ENCODE measurements around the gene LY6G6F. TPM values are rescaled to one million over a fixed set of nuclear protein-coding genes. Genes with fewer than 3 reads are reported as not detected.

LY6G6F gene
- total and polyA plus RNA-seq, 2 of the 13 experiments (the other 11 are each of a cell fraction or from before 2014, with no cell fraction given) = not detected

DNA sequence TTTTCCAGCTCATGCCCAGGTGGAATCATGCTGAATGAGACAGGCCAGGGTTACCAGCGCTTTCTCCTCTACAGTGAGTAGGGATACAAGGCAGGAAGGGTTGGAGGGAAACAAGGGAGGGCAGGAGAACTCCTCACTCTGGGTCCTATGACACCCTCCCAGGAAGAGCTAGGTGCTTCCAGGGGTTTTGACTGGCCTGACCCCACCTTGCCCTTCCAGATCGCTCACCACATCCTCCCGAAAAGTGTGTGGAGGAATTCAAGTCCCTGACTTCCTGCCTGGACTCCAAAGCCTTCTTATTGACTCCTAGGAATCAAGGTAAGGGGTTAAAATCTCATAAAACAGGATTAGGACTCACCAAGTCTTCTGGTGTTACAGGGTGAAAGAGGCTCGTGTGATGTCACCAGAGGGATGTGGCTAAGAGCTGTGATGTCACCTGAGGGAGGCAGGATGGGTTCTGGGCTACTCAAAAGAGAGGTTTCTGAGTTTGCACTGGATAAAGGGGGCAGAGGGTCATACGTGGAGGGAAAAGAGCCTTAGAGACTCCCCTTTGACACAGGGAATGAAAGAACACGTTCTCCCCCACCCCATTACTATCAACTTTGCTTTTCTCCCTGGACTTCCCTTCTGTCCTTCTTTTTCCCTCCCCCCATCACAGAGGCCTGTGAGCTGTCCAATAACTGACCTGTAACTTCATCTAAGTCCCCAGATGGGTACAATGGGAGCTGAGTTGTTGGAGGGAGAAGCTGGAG is 49.1 kb upstream of the LY6G6F start:
- no TSS peak for BruUV-seq (replicated peaks)
- in situ Hi-C loops (cut with HindIII; ENCODE audit: extremely low pct_ligation_motif_present, low pct_unique_long_range_greater_than_20kb) = no loop called here
- Histone ChIP-seq H4K20me1 (ENCODE audit: insufficient read depth, low read length) (peaks cover 19% of the 10 kb centered on the region; the same call in 1 of the 2 replicates), H3K4me3 (replicated peaks in 1 of 3; ENCODE audit: insufficient read depth in 1 of 3, low read depth in 2 of 3, low read length in 3 of 3) (peak overlapping the region; percentile 56 to 78 (median 72)), H3K4me1 (ENCODE audit: insufficient read depth, low read length) (peaks cover 89% of the 10 kb centered on the region), H3K79me2 (ENCODE audit: insufficient read depth, low read length) (peaks cover 56% of the 10 kb centered on the region), H2AFZ (ENCODE audit: low read length) (no peak overlapping the region), H3K9ac (ENCODE audit: insufficient read depth, low read depth, low read length) (peak overlapping the region; percentile 72), H3K9me3 (ENCODE audit: low read length) (no peaks in the 10 kb centered on the region), H3K27ac (ENCODE audit: extremely low read length, insufficient read depth, low read length) (peak overlapping the region; percentile 59), H3K27me3 (ENCODE audit: control insufficient read depth in 1 of 2, insufficient read depth in 2 of 2, low read length in 2 of 2) (no peaks in the 10 kb centered on the region; a peak in 2 of 5 replicates), H3K36me3 (replicated peaks in 1 of 2; ENCODE audit: control insufficient read depth in 1 of 2, insufficient read depth in 2 of 2, low read length in 2 of 2) (peaks cover 10 to 20% of the 10 kb centered on the region in 2 experiments), H3K4me2 (ENCODE audit: low read depth, low read length) (peak overlapping the region; percentile 100)
- DNase-seq (ENCODE audit: low spot score) (no peak), FAIRE-seq (no peak), ATAC-seq (no peak)
- ChIA-PET CTCF (ENCODE audit: low intra/inter-chr PET ratio, low total read pairs) (no interaction called here), POLR2A (interaction anchor here (1.0 to 8.0 kb wide), 14 partner anchors 6 to 208 kb away, joined by 3 to 438 read pairs (median 3); partner anchors contain the start of genes AIF1, ATP6V1G2, C6orf47 and CSNK2B)
- WGBS (ENCODE audit: low lambda C conversion rate) = 69% methylated on average over 6 of the region's 6 CpGs
- intact Hi-C loops (cut with micrococcal nuclease; ENCODE audit: unreplicated experiment) = loop anchor here (10.0 kb wide), 1 partner anchor 113 kb away; the partner anchor contains the start of genes ATP6V1G2, DDX39B and NFKBIL1
- TF ChIP-seq ZNF296 (CRISPR knock-in tag; conservative IDR thresholded peaks at IDR 0.05) (no peak), CREB1 (IDR thresholded peaks at IDR 0.05) (peak; percentile 85), CREB1 (CRISPR knock-in tag; IDR thresholded peaks at IDR 0.05) (no peak), HNRNPK (IDR thresholded peaks at IDR 0.05; ENCODE audit: low read depth, low read length, poor library complexity, severe bottlenecking) (peak; percentile 52), CENPT (CRISPR knock-in tag; IDR thresholded peaks at IDR 0.05; ENCODE audit: low read depth) (0 out of 2 replicates have a peak, but pooled peaks have one; percentile 54), ZMYM4 (CRISPR knock-in tag; IDR thresholded peaks at IDR 0.05) (no peak), ZNF569 (CRISPR knock-in tag; IDR thresholded peaks at IDR 0.05; ENCODE audit: borderline replicate concordance) (no peak), ZNF597 (CRISPR knock-in tag; IDR thresholded peaks at IDR 0.05) (no peak), SIX4 (CRISPR knock-in tag; IDR thresholded peaks at IDR 0.05) (0 out of 2 replicates have a peak, but pooled peaks have one; percentile 9), SAP130 (CRISPR knock-in tag; IDR thresholded peaks at IDR 0.05; ENCODE audit: low read depth) (0 out of 2 replicates have a peak, but pooled peaks have one; percentile 4), ATF7 (IDR thresholded peaks at IDR 0.05) (0 out of 2 replicates have a peak, but pooled peaks have one; percentile 16), ATF7 (CRISPR knock-in tag; IDR thresholded peaks at IDR 0.05) (no peak), MTF2 (CRISPR knock-in tag; IDR thresholded peaks at IDR 0.05; ENCODE audit: borderline replicate concordance) (no peak)
- TF ChIP-seq, protein P1, sequence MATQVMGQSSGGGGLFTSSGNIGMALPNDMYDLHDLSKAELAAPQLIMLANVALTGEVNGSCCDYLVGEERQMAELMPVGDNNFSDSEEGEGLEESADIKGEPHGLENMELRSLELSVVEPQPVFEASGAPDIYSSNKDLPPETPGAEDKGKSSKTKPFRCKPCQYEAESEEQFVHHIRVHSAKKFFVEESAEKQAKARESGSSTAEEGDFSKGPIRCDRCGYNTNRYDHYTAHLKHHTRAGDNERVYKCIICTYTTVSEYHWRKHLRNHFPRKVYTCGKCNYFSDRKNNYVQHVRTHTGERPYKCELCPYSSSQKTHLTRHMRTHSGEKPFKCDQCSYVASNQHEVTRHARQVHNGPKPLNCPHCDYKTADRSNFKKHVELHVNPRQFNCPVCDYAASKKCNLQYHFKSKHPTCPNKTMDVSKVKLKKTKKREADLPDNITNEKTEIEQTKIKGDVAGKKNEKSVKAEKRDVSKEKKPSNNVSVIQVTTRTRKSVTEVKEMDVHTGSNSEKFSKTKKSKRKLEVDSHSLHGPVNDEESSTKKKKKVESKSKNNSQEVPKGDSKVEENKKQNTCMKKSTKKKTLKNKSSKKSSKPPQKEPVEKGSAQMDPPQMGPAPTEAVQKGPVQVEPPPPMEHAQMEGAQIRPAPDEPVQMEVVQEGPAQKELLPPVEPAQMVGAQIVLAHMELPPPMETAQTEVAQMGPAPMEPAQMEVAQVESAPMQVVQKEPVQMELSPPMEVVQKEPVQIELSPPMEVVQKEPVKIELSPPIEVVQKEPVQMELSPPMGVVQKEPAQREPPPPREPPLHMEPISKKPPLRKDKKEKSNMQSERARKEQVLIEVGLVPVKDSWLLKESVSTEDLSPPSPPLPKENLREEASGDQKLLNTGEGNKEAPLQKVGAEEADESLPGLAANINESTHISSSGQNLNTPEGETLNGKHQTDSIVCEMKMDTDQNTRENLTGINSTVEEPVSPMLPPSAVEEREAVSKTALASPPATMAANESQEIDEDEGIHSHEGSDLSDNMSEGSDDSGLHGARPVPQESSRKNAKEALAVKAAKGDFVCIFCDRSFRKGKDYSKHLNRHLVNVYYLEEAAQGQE (IDR thresholded peaks at IDR 0.05; ENCODE audit: borderline replicate concordance in 1 of 2, low read depth in 1 of 2, low read length in 2 of 2) = 0 out of 4 replicates have a peak, but pooled peaks of 1 of the 2 experiments have one; percentile 34
- TF ChIP-seq, protein P2, sequence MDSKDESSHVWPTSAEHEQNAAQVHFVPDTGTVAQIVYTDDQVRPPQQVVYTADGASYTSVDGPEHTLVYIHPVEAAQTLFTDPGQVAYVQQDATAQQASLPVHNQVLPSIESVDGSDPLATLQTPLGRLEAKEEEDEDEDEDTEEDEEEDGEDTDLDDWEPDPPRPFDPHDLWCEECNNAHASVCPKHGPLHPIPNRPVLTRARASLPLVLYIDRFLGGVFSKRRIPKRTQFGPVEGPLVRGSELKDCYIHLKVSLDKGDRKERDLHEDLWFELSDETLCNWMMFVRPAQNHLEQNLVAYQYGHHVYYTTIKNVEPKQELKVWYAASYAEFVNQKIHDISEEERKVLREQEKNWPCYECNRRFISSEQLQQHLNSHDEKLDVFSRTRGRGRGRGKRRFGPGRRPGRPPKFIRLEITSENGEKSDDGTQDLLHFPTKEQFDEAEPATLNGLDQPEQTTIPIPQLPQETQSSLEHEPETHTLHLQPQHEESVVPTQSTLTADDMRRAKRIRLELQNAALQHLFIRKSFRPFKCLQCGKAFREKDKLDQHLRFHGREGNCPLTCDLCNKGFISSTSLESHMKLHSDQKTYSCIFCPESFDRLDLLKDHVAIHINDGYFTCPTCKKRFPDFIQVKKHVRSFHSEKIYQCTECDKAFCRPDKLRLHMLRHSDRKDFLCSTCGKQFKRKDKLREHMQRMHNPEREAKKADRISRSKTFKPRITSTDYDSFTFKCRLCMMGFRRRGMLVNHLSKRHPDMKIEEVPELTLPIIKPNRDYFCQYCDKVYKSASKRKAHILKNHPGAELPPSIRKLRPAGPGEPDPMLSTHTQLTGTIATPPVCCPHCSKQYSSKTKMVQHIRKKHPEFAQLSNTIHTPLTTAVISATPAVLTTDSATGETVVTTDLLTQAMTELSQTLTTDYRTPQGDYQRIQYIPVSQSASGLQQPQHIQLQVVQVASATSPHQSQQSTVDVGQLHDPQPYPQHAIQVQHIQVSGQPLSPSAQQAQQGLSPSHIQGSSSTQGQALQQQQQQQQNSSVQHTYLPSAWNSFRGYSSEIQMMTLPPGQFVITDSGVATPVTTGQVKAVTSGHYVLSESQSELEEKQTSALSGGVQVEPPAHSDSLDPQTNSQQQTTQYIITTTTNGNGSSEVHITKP (CRISPR knock-in tag; IDR thresholded peaks at IDR 0.05; ENCODE audit: low read depth) = 0 out of 2 replicates have a peak, but pooled peaks have one; percentile 26
